ENCODE results near the gene ZNF653.
A peak's percentile ranks its signal among the peaks of the same experiment; 100 is the strongest.
"Not testable (repeated sequence)": the region's sequence is repeated elsewhere in the genome, so short reads cannot be mapped to it uniquely, and the experiment has no call there.

ZNF653 gene

DNA sequence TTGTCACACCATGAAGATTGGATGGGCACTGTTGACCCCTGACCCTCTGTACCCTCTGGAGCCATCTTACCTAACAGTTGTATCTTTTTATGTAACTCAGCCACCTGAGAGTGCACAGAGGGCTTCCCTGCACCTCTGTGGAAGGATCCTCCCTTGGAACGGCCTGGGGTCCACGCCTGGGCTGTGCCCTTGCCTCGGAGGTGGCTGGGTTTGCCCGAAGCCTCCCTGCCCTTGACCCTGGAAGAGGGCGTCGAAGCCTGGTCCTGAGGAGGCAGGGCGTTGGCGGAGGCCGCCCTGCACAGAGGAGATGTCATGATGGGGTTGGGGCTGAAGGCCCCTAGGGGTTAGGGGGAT lies 71.0 kb downstream of the ZNF653 start:
- H3K36me3 ChIP-seq (ENCODE audit: insufficient read depth, low read length) = peaks cover 12% of the 10 kb centered on the region; the same call in 1 of the 2 replicates
- no peaks in the 10 kb centered on the region for H3K27me3 ChIP-seq (ENCODE audit: insufficient read depth, low read length, poor library complexity, severe bottlenecking)

DNA sequence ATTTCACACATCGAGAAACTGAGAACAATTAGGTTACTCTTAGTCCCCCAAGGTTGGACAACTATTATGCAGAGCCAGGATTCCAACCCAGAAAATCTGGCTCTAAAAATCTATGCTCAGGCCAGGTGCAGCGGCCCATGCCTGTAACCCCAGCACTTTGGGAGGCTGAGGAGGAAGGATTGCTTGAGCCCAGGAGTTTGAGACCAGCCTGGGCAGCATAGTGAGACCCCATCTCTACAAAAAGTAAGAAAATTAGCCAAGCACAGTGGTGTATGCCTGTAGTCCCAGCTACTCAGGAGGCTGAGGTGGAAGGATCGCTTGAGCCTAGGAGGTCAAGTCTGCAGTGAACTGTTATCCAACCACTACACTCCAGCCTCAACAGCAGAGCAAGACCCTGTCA lies 72.1 kb downstream of the ZNF653 start:
- not testable (repeated sequence) for H3K4me2 ChIP-seq (ENCODE audit: low read depth, low read length, poor library complexity, severe bottlenecking); H3K9me3 ChIP-seq (ENCODE audit: insufficient read depth, low read depth, low read length); H3K27me3 ChIP-seq (ENCODE audit: insufficient read depth, low read length, poor library complexity, severe bottlenecking); H2AFZ ChIP-seq (ENCODE audit: low read length); H3K9ac ChIP-seq (ENCODE audit: low read depth, low read length, poor library complexity, severe bottlenecking); H4K20me1 ChIP-seq (ENCODE audit: insufficient read depth, low read length, poor library complexity, severe bottlenecking); H3F3A ChIP-seq (ENCODE audit: low read depth); H3K9me2 ChIP-seq (replicated peaks; ENCODE audit: low read depth, low read length); H3K36me3 ChIP-seq (ENCODE audit: insufficient read depth, low read length); H3K4me3 ChIP-seq (ENCODE audit: low read length, poor library complexity, severe bottlenecking)
- Histone ChIP-seq H3K4me1 (ENCODE audit: insufficient read depth, low read length, poor library complexity, severe bottlenecking) (peaks cover 14% of the 10 kb centered on the region), H3K79me2 (ENCODE audit: insufficient read depth, low read length) (peaks cover 25% of the 10 kb centered on the region)

More for the DNA sequence above, 71.0 kb downstream of the ZNF653 start:
- no peaks in the 10 kb centered on the region for H3K9me2 ChIP-seq (replicated peaks; ENCODE audit: low read depth, low read length)
- peaks cover 8% of the 10 kb centered on the region for H4K20me1 ChIP-seq (ENCODE audit: insufficient read depth, low read length, poor library complexity, severe bottlenecking)
- H3K4me1 ChIP-seq (ENCODE audit: insufficient read depth, low read length, poor library complexity, severe bottlenecking) = peaks cover 14% of the 10 kb centered on the region
- H3K4me3 ChIP-seq (ENCODE audit: low read length, poor library complexity, severe bottlenecking) = peak overlapping the region; percentile 81
- H3F3A ChIP-seq (ENCODE audit: low read depth) = no peaks in the 10 kb centered on the region
- peak overlapping the region; percentile 58 for H3K9ac ChIP-seq (ENCODE audit: low read depth, low read length, poor library complexity, severe bottlenecking)
- H2AFZ ChIP-seq (ENCODE audit: low read length) = peak overlapping the region; percentile 94
- H3K4me2 ChIP-seq (ENCODE audit: low read depth, low read length, poor library complexity, severe bottlenecking) = peak overlapping the region; percentile 76
- TF ChIP-seq, protein P1, sequence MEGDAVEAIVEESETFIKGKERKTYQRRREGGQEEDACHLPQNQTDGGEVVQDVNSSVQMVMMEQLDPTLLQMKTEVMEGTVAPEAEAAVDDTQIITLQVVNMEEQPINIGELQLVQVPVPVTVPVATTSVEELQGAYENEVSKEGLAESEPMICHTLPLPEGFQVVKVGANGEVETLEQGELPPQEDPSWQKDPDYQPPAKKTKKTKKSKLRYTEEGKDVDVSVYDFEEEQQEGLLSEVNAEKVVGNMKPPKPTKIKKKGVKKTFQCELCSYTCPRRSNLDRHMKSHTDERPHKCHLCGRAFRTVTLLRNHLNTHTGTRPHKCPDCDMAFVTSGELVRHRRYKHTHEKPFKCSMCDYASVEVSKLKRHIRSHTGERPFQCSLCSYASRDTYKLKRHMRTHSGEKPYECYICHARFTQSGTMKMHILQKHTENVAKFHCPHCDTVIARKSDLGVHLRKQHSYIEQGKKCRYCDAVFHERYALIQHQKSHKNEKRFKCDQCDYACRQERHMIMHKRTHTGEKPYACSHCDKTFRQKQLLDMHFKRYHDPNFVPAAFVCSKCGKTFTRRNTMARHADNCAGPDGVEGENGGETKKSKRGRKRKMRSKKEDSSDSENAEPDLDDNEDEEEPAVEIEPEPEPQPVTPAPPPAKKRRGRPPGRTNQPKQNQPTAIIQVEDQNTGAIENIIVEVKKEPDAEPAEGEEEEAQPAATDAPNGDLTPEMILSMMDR (conservative IDR thresholded peaks at IDR 0.05; ENCODE audit: low read length) = no peak
- no peak for TF ChIP-seq EZH2phosphoT487 (IDR thresholded peaks at IDR 0.05; ENCODE audit: borderline replicate concordance)
- peaks cover 25% of the 10 kb centered on the region for H3K79me2 ChIP-seq (ENCODE audit: insufficient read depth, low read length)
- H3K9me3 ChIP-seq (ENCODE audit: insufficient read depth, low read depth, low read length) = no peaks in the 10 kb centered on the region

Data from Loucy (cell line).